NCI-H526 (cell line): Measurements from ENCODE around the gene LEMD2.

ENCODE experiments used
- DNase-seq, 2 experiments: peaks; one replicate each; lab custom pipeline; 2025; lab: John Stamatoyannopoulos, UW

LEMD2 gene

GRCh38 chr6:33819021-33819420, 30.1 kb upstream of the LEMD2 start:
- no peak for DNase-seq

- no peak for DNase-seq
Measured at GRCh38 chr6:33818293-33818692, 29.4 kb upstream of the LEMD2 start.

GRCh38 chr6:33817489-33817888, 28.6 kb upstream of the LEMD2 start:
- DNase-seq: no peak

- no peak for DNase-seq
Measured at GRCh38 chr6:33816911-33817310, 28.0 kb upstream of the LEMD2 start.

GRCh38 chr6:33815854-33816253, 26.9 kb upstream of the LEMD2 start:
- peak; percentile 49 to 71 for DNase-seq

GRCh38 chr6:33813990-33814985, 25.4 kb upstream of the LEMD2 start:
- DNase-seq: no peak

- no peak for DNase-seq
Measured at GRCh38 chr6:33813246-33813904, 24.4 kb upstream of the LEMD2 start.

- peak; percentile 42 to 71 for DNase-seq
Measured at GRCh38 chr6:33812669-33813068, 23.7 kb upstream of the LEMD2 start.

GRCh38 chr6:33809594-33809993, 20.7 kb upstream of the LEMD2 start:
- no peak for DNase-seq

GRCh38 chr6:33808641-33809180, 19.8 kb upstream of the LEMD2 start:
- no peak for DNase-seq

GRCh38 chr6:33807606-33808005, 18.7 kb upstream of the LEMD2 start:
- no peak for DNase-seq

GRCh38 chr6:33806841-33807240, 17.9 kb upstream of the LEMD2 start:
- DNase-seq: no peak

- no peak for DNase-seq
Measured at GRCh38 chr6:33803571-33804053, 14.7 kb upstream of the LEMD2 start, which contains the start of gene MLN. MLN (minus strand) TSS chr6:33804003; CDS start chr6:33801163, 2,840 bp downstream.

GRCh38 chr6:33802186-33802958, 13.4 kb upstream of the LEMD2 start:
- DNase-seq: peak in 1 of 2 experiments; percentile 18

- no peak for DNase-seq
Measured at GRCh38 chr6:33801611-33802010, 12.7 kb upstream of the LEMD2 start.

- no peak for DNase-seq
Measured at GRCh38 chr6:33800248-33800969, 11.5 kb upstream of the LEMD2 start.

- no peak for DNase-seq
Measured at GRCh38 chr6:33799454-33800113, 10.7 kb upstream of the LEMD2 start.

GRCh38 chr6:33798343-33798848, 9.5 kb upstream of the LEMD2 start:
- no peak for DNase-seq

GRCh38 chr6:33797626-33798342, 8.9 kb upstream of the LEMD2 start:
- DNase-seq: no peak
